Measurements from ENCODE around the gene ACTA1. TPM values are rescaled to one million over a fixed set of nuclear protein-coding genes. Genes with fewer than 3 reads are reported as not detected.
A peak's percentile ranks its signal among the peaks of the same experiment; 100 is the strongest.
"Not testable (repeated sequence)": the region's sequence is repeated elsewhere in the genome, so short reads cannot be mapped to it uniquely, and the experiment has no call there.

Gene ACTA1
- total and polyA plus RNA-seq, 12 donors = 976 to 17,994 (median 8,260) TPM

- WGBS, 2 donors = 69 to 71% methylated on average over 10 of the region's 10 CpGs
- ATAC-seq (peak in 2 of 8 donors; percentile 39 to 48), DNase-seq (no peak)
- Histone ChIP-seq H3K36me3 (peaks cover 0 to 97% (median 34%) of the 10 kb centered on the region in 9 donors), H3K4me1 (peaks cover 0 to 12% (median 4%) of the 10 kb centered on the region in 9 donors), H3K27me3 (no peaks in the 10 kb centered on the region), H3K27ac (peak overlapping the region in 1 of 10 donors; percentile 9), H3K9me3 (no peaks in the 10 kb centered on the region), H3K4me3 (no peak overlapping the region)
- intact Hi-C loops (cut with DNase I) = loop anchor here in 9 of 10 donors (2.0 to 10.0 kb wide), 7 partner anchors 108 to 815 kb away; no protein-coding TSS in a partner anchor
- no peak for TF ChIP-seq CTCF (IDR thresholded peaks at IDR 0.05)
Observed at GRCh38 chr1:229479660-229480399, 45.9 kb upstream of the ACTA1 start.

- Histone ChIP-seq H3K4me3 (no peak overlapping the region), H3K4me1 (peaks cover 0 to 12% (median 4%) of the 10 kb centered on the region in 9 donors), H3K27ac (no peak overlapping the region), H3K36me3 (peaks cover 0 to 97% (median 27%) of the 10 kb centered on the region in 9 donors), H3K9me3 (no peaks in the 10 kb centered on the region), H3K27me3 (no peaks in the 10 kb centered on the region)
- 96% methylated on average over 1 of the region's 1 CpG for WGBS, 2 donors
- ATAC-seq = no peak
- intact Hi-C loops (cut with DNase I) = no loop called here
- DNase-seq = no peak
- TF ChIP-seq CTCF (IDR thresholded peaks at IDR 0.05) = no peak
Observed at GRCh38 chr1:229478852-229479251, 45.0 kb upstream of the ACTA1 start.

- H3K4me1 ChIP-seq; H3K4me3 ChIP-seq; DNase-seq; intact Hi-C loops (cut with DNase I); H3K27ac ChIP-seq; H3K9me3 ChIP-seq; ATAC-seq; H3K27me3 ChIP-seq: not testable (repeated sequence)
- 95 to 97% methylated on average over 13 of the region's 13 CpGs for WGBS, 2 donors
- H3K36me3 ChIP-seq = peaks cover 0 to 98% (median 32%) of the 10 kb centered on the region in 9 donors
Observed at GRCh38 chr1:229475859-229476258, 42.0 kb upstream of the ACTA1 start.

- TF ChIP-seq CTCF (IDR thresholded peaks at IDR 0.05) = no peak
- no peak for DNase-seq
- intact Hi-C loops (cut with DNase I) = no loop called here
- H3K36me3 ChIP-seq = peaks cover 0 to 98% (median 42%) of the 10 kb centered on the region in 9 donors
- no peaks in the 10 kb centered on the region for H3K27me3 ChIP-seq
- peaks cover 0 to 5% (median 0%) of the 10 kb centered on the region in 9 donors for H3K4me1 ChIP-seq
- WGBS, 2 donors = 92 to 96% methylated on average over 2 of the region's 2 CpGs
- no peak for ATAC-seq
- H3K27ac ChIP-seq = no peak overlapping the region
- H3K9me3 ChIP-seq = no peaks in the 10 kb centered on the region
- H3K4me3 ChIP-seq = no peak overlapping the region
Observed at GRCh38 chr1:229474509-229474908, 40.6 kb upstream of the ACTA1 start.

- Histone ChIP-seq H3K27me3 (no peaks in the 10 kb centered on the region), H3K27ac (no peak overlapping the region), H3K9me3 (no peaks in the 10 kb centered on the region), H3K36me3 (peaks cover 0 to 99% (median 40%) of the 10 kb centered on the region in 9 donors), H3K4me1 (no peaks in the 10 kb centered on the region), H3K4me3 (no peak overlapping the region)
- no peak for TF ChIP-seq CTCF (IDR thresholded peaks at IDR 0.05)
- intact Hi-C loops (cut with DNase I) = no loop called here
- ATAC-seq (no peak), DNase-seq (no peak)
- 96 to 97% methylated on average over 3 of the region's 3 CpGs for WGBS, 2 donors
Observed at GRCh38 chr1:229471175-229471574, 37.3 kb upstream of the ACTA1 start.

Measured in heart right ventricle (tissue), 16 donors.